Activated CD4-positive, alpha-beta T cell treated with anti-CD3 and anti-CD28 coated beads, Interleukin-2, amount 10 ng/mL, durations not matched to agents 24 days and 14 days (primary cell): Measurements from ENCODE around the gene RXFP3. TPM values are rescaled to one million over a fixed set of nuclear protein-coding genes. Genes with fewer than 3 reads are reported as not detected.

Experiments
- DNase-seq: peaks from one replicate; pipeline ENCODE4 v3.0.0; 2022
- H3K27ac Mint-ChIP-seq: one replicate; pipeline ENCODE4 v1.8.0; 2022; ENCODE audit warnings: mild to moderate bottlenecking, mixed read lengths
- H3K27me3 Mint-ChIP-seq: one replicate; pipeline ENCODE4 v1.8.0; 2022; ENCODE audit warnings: mixed read lengths
- H3K36me3 Mint-ChIP-seq: one replicate; pipeline ENCODE4 v1.8.0; 2022; ENCODE audit warnings: low read depth, mild to moderate bottlenecking, mixed read lengths
- H3K4me1 Mint-ChIP-seq: one replicate; pipeline ENCODE4 v1.8.0; 2021; ENCODE audit warnings: mixed read lengths
- H3K4me3 Mint-ChIP-seq: one replicate; pipeline ENCODE4 v1.8.0; 2022; ENCODE audit warnings: mild to moderate bottlenecking, moderate library complexity, mixed read lengths
- H3K9me3 Mint-ChIP-seq: one replicate; pipeline ENCODE4 v1.8.0; 2021; ENCODE audit warnings: mixed read lengths
- intact Hi-C: fragments of 100-400 bp; cut with micrococcal nuclease; formaldehyde crosslinking; loops from one replicate; pipeline ENCODE4 v1.15.1; 2023
- total RNA-seq: library from RNA; stranded (reverse); gene quantifications from 2 replicates; pipeline ENCODE4 v1.2.3, GENCODE V29; 2022

The RXFP3 gene
- total RNA-seq, 1 donor from 2014 or later = not detected

DNA sequence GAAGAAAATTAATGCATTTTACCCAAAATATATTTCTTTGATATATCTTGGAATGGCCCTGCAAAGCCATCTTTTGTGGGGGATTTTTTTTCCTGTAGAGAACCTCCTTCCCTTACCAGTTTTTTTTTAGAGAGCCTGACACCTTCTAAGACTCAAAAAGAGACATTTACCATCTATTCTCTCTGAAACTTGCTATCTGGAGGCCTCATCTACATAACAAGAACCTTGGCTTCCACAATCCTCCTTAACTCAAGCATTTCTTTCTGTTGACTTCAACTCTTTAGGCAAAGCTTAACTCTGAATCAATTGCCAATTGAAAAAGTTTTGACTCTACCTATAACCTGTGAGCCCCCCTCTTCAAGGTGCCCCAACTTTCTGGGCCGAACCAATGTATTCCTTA is 42.1 kb downstream of the RXFP3 start:
- Mint-ChIP-seq H3K9me3 (no peaks in the 10 kb centered on the region), H3K27me3 (peaks cover 9% of the 10 kb centered on the region), H3K4me3 (no peak overlapping the region), H3K27ac (no peak overlapping the region), H3K4me1 (peaks cover 4% of the 10 kb centered on the region), H3K36me3 (no peaks in the 10 kb centered on the region)
- DNase-seq = no peak
- intact Hi-C loops = loop anchor here (10.0 kb wide), 1 partner anchor 544 kb away; no protein-coding TSS in a partner anchor

DNA sequence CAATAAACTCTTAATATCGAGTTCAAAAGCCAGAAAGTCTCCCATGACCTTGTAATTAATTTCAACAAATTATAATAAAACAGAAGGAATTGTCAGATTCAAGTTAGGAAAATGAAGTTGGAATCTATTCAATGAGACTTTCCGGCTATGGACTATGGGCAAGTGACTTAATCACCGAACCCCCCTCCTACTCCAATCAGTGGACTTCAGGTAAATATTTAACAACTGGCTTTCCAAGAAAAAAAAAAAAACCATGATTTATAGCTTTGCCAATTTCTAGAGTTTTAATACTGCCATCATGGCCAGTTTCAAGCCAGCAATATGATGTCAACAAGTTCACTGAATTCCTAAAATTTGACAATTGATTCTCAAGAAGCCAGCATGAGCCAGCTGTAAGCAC is 43.8 kb downstream of the RXFP3 start:
- no peak overlapping the region for H3K27ac Mint-ChIP-seq
- H3K4me3 Mint-ChIP-seq = no peak overlapping the region
- intact Hi-C loops = no loop called here
- no peaks in the 10 kb centered on the region for H3K36me3 Mint-ChIP-seq
- peaks cover 7% of the 10 kb centered on the region for H3K27me3 Mint-ChIP-seq
- no peaks in the 10 kb centered on the region for H3K4me1 Mint-ChIP-seq
- DNase-seq = no peak
- H3K9me3 Mint-ChIP-seq = no peaks in the 10 kb centered on the region

GRCh38 chr5:33981408-33982162 is 45.4 kb downstream of the RXFP3 start:
- DNase-seq = no peak
- Mint-ChIP-seq H3K4me3 (no peak overlapping the region), H3K27me3 (peaks cover 2% of the 10 kb centered on the region), H3K36me3 (peaks cover 3% of the 10 kb centered on the region), H3K27ac (no peak overlapping the region), H3K4me1 (no peaks in the 10 kb centered on the region), H3K9me3 (no peaks in the 10 kb centered on the region)
- intact Hi-C loops = no loop called here

DNA sequence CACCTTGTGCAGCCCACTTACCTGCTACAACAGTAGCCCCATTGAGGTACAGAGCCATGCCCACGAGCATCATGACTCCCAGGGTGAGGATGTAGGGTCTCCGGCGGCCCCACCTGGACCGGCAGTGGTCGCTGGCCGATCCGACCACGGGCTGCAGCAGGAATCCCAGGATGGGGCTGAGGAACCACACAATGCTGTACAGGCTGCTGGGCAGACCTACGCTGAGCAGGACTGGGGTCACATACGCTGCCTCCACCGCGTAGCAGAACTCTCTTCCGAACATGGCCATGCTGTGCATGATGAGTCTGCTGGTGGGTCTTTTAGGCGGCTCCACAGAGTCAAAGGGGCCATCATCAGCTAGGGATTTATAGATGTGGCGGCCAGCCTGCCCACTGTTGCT is 48.0 kb downstream of the RXFP3 start:
- no peak for DNase-seq
- no peaks in the 10 kb centered on the region for H3K4me1 Mint-ChIP-seq

DNA sequence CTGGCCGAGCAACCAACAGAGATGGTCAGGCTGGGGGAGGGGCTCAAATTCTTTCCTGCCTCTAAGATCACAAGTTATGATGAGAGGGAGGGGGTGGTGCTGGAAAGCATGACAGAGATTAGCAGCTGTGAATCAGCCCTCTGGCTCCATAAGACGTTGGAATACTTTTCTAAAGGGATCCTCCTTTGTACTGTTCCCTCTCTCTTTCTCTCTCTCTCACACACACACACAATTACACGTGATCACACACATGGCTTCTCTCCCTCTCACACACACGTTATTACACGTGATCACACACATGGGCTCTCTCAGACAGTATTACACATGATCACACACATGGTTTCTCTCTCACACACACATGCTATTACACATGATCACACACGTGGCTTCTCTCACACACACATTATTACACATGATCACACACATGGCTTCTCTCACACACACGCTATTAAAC is 48.5 kb downstream of the RXFP3 start, which contains the start of gene SLC45A2:
Gene SLC45A2 (minus strand): TSS at position 23 of the 454 bp plus-strand sequence. CDS start 110 bp downstream, outside the sequence.
- Mint-ChIP-seq H3K4me3 (no peak within 1 kb of the TSS), H3K36me3 (peaks cover 24% of the 10 kb centered on the region), H3K27me3 (no peaks in the 10 kb centered on the region), H3K9me3 (peaks cover 8% of the 10 kb centered on the region), H3K27ac (no peak within 1 kb of the TSS), H3K4me1 (no peaks in the 10 kb centered on the region)
- DNase-seq = no peak
- intact Hi-C loops = no loop called here

More for the DNA sequence above, 48.0 kb downstream of the RXFP3 start:
- intact Hi-C loops = no loop called here
- Mint-ChIP-seq H3K27ac (no peak overlapping the region), H3K9me3 (peaks cover 8% of the 10 kb centered on the region), H3K4me3 (no peak overlapping the region), H3K36me3 (peaks cover 21% of the 10 kb centered on the region), H3K27me3 (no peaks in the 10 kb centered on the region)

GRCh38 chr5:33985447-33985846 is 49.3 kb downstream of the RXFP3 start:
- Mint-ChIP-seq H3K27ac (no peak overlapping the region), H3K36me3 (peaks cover 24% of the 10 kb centered on the region), H3K4me3 (no peak overlapping the region), H3K27me3 (no peaks in the 10 kb centered on the region), H3K4me1 (no peaks in the 10 kb centered on the region), H3K9me3 (peaks cover 8% of the 10 kb centered on the region)
- no peak for DNase-seq
- intact Hi-C loops = no loop called here

Other genes starting within 250 kb of the RXFP3 start
- not detected in 2 replicates for gene ADAMTS12, start 44.4 kb upstream of the RXFP3 start, total RNA-seq
- not detected in 2 replicates for gene SLC45A2, start 48.3 kb downstream of the RXFP3 start, total RNA-seq
- gene AMACR, start 71.7 kb downstream of the RXFP3 start, total RNA-seq = 6.4 and 7.7 TPM in 2 replicates
- gene C1QTNF3, start 106.8 kb downstream of the RXFP3 start, total RNA-seq = 2.0 and 2.1 TPM in 2 replicates